RWPE2 (cell line): Measurements from ENCODE around the gene GLE1.

Experiments
- ATAC-seq: fragments of 200-7000 bp; cut with Tn5 transposase; 3 replicates; pipeline ENCODE4 v1.9.1; 2021; ENCODE audit warnings: low read depth
- DNase-seq: peaks from one replicate; pipeline ENCODE4 v3.0.0-alpha.2; 2020; ENCODE audit warnings: low spot score
- H3K27ac ChIP-seq: fragments of 450-650 bp; 2 replicates; pipeline ENCODE4 v1.5.1; 2017; ENCODE audit warnings: mild to moderate bottlenecking; ENCODE audit not compliant: poor library complexity, severe bottlenecking
- H3K27me3 ChIP-seq: fragments of 250-450 bp; sonication (Bioruptor Pico); 2 replicates; pipeline ENCODE4 v1.5.1; 2021; ENCODE audit warnings: mild to moderate bottlenecking, moderate library complexity; ENCODE audit not compliant: insufficient read depth, poor library complexity, severe bottlenecking
- H3K36me3 ChIP-seq: fragments of 250-450 bp; sonication (Bioruptor Pico); 2 replicates; pipeline ENCODE4 v1.5.1; 2020; ENCODE audit warnings: low read depth, mild to moderate bottlenecking, moderate library complexity
- H3K4me1 ChIP-seq: fragments of 250-450 bp; sonication (Bioruptor Pico); 2 replicates; pipeline ENCODE4 v1.5.1; 2021; ENCODE audit warnings: mild to moderate bottlenecking, moderate library complexity; ENCODE audit not compliant: insufficient read depth, poor library complexity, severe bottlenecking
- H3K4me3 ChIP-seq: fragments of 250-450 bp; sonication (Bioruptor Pico); 2 replicates; pipeline ENCODE4 v1.5.1; 2021; ENCODE audit warnings: mild to moderate bottlenecking, moderate library complexity; ENCODE audit not compliant: severe bottlenecking
- H3K9me3 ChIP-seq: fragments of 250-450 bp; sonication (Bioruptor Pico); 2 replicates; pipeline ENCODE4 v1.5.1; 2021; ENCODE audit warnings: mild to moderate bottlenecking, moderate library complexity; ENCODE audit not compliant: severe bottlenecking
- TF ChIP-seq, protein P1 (sequence below): fragments of 450-650 bp; IDR thresholded peaks from one replicate; pipeline ENCODE4 v1.5.1; 2017; ENCODE audit warnings: mild to moderate bottlenecking, moderate library complexity; ENCODE audit not compliant: poor library complexity, severe bottlenecking

The GLE1 gene

DNA sequence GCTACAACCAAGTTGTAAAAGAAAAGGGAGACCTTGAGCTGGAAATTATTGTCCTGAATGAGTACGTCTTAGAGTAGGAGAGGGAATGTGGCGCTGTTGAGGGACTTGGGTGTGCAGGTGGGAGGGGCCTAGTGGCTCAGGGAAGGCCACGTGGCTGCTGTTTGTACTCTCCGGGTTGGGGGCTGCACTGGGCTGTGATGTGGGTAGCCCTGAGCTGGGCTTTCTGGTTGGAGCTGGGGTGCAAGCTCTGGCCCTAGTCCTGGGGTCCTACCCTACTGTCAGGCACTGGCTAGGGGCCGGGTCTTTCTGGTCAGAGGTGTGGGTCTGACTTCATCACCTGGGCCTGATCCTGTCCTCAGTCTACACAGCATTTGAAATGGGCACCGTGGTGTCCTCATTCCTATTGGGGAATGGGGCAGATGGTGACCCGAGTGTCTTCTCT is 19.1 kb upstream of the GLE1 start:
- peaks cover 79% of the 10 kb centered on the region for H3K36me3 ChIP-seq
- H3K9me3 ChIP-seq = no peaks in the 10 kb centered on the region
- H3K4me1 ChIP-seq = no peaks in the 10 kb centered on the region
- TF ChIP-seq, protein P1, sequence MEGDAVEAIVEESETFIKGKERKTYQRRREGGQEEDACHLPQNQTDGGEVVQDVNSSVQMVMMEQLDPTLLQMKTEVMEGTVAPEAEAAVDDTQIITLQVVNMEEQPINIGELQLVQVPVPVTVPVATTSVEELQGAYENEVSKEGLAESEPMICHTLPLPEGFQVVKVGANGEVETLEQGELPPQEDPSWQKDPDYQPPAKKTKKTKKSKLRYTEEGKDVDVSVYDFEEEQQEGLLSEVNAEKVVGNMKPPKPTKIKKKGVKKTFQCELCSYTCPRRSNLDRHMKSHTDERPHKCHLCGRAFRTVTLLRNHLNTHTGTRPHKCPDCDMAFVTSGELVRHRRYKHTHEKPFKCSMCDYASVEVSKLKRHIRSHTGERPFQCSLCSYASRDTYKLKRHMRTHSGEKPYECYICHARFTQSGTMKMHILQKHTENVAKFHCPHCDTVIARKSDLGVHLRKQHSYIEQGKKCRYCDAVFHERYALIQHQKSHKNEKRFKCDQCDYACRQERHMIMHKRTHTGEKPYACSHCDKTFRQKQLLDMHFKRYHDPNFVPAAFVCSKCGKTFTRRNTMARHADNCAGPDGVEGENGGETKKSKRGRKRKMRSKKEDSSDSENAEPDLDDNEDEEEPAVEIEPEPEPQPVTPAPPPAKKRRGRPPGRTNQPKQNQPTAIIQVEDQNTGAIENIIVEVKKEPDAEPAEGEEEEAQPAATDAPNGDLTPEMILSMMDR = no peak
- DNase-seq (no peak), ATAC-seq (no peak)
- H3K27me3 ChIP-seq = no peaks in the 10 kb centered on the region
- H3K27ac ChIP-seq = no peak overlapping the region
- no peak overlapping the region for H3K4me3 ChIP-seq

DNA sequence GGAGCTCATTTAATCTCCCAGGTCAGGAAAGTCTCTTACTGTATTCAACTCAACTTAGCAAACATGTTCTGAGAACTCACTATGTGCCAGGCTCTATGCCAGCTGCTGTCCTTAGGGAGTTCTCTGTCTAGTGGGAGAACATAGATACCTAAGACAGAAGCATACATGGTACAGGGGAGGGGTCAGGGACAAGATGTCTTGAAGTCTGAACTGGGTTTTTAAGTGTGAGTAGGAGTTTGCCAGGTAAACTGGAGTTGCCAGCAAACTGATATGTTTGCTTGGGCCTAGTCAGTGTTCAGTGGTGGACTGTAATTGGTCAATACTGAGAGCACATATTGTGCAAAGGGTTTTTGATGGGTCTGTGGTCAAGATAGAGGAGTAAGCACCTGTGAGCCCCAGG is 18.3 kb upstream of the GLE1 start:
- no peak for DNase-seq
- Histone ChIP-seq H3K36me3 (peaks cover 79% of the 10 kb centered on the region), H3K27ac (no peak overlapping the region), H3K4me1 (no peaks in the 10 kb centered on the region), H3K9me3 (no peaks in the 10 kb centered on the region), H3K27me3 (no peaks in the 10 kb centered on the region), H3K4me3 (no peak overlapping the region)
- TF ChIP-seq, protein P1 = no peak
- ATAC-seq = no peak

DNA sequence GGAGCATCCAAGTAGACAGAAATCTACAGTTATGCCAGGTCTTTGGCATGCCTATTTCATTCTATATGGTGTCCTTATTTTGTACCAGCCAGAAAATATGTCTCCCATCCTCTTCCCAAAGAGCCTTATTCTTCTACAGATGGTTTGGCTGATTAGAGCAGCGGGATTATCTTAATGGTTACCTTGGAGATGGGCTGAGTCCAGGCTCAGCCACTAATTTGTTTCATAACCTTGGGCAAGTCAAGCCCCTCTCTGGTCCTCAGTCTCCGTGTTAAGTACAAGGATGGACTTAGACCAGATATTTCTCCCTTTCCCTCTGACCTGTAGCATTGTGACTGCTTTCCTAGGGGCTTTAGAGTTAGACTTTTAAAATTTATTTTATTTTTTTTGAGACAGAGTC is 11.1 kb upstream of the GLE1 start:
- DNase-seq = no peak

DNA sequence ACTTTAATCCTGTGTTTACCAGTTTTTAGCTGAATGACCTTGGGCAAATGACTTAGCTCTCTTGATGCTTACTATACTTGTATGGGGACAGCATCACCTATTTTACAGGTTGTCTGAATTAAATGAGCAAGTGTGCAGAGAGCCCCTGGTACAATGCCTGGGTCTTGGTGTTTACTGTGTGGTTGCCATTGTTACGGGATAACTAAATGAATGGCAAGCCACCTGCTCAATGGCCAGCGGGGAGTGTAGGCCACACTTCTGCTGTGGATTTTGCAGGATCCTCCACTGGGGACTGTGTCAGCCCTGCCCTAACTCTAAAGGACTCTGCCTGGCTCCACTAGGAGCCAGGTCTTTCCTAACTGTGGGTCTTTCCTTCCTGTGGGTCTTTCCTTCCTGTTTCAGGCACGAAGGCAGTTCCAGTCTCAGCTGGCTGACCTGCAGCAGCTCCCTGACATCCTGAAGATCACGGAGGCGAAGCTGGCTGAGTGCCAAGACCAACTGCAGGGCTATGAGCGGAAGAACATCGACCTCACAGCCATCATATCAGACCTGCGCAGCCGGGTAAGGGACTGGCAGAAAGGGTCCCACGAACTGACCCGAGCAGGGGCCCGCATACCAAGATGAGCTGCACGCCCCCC is 10.3 kb upstream of the GLE1 start:
- ATAC-seq (no peak), DNase-seq (no peak)
- no peak overlapping the region for H3K4me3 ChIP-seq
- H3K4me1 ChIP-seq = no peaks in the 10 kb centered on the region
- TF ChIP-seq, protein P1 = no peak
- H3K9me3 ChIP-seq = no peaks in the 10 kb centered on the region
- no peak overlapping the region for H3K27ac ChIP-seq
- H3K36me3 ChIP-seq = peaks cover 60% of the 10 kb centered on the region
- no peaks in the 10 kb centered on the region for H3K27me3 ChIP-seq

More for the DNA sequence above, 11.1 kb upstream of the GLE1 start:
- Histone ChIP-seq H3K4me3 (no peak overlapping the region), H3K9me3 (no peaks in the 10 kb centered on the region), H3K27ac (no peak overlapping the region), H3K27me3 (no peaks in the 10 kb centered on the region), H3K4me1 (no peaks in the 10 kb centered on the region), H3K36me3 (peaks cover 64% of the 10 kb centered on the region)
- no peak for ATAC-seq
- TF ChIP-seq, protein P1 = no peak

DNA sequence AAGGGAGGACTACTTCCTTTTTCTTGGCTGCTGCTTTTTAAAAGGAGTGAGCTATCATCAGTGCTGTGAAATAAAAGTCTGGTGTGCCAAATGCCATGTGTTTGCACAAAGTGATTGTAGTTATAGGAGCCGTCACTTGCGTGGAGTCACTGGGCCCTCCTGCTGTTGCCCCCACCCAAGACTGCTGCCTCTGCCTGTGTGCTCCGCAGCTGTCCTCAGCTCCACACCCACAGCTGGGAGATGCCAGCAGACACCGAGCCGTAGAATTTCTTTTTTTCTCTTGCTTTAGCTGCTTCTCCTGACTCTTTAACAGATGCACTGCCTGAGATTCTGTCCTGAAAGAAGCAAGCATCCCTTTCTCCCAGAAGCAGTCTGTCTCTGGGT is 9.8 kb upstream of the GLE1 start:
- Histone ChIP-seq H3K9me3 (no peaks in the 10 kb centered on the region), H3K4me1 (no peaks in the 10 kb centered on the region), H3K27me3 (no peaks in the 10 kb centered on the region), H3K27ac (no peak overlapping the region), H3K4me3 (no peak overlapping the region), H3K36me3 (peaks cover 61% of the 10 kb centered on the region)
- TF ChIP-seq, protein P1 = no peak
- ATAC-seq (no peak), DNase-seq (no peak)
